GM21390 (cell line): ENCODE results near the gene ZFP92.

Source experiments
- ATAC-seq: cut with Tn5 transposase; IDR thresholded peaks from one replicate; pipeline ENCODE4 v1.9.1; 2021; ENCODE audit not compliant: unreplicated experiment

The ZFP92 gene

DNA sequence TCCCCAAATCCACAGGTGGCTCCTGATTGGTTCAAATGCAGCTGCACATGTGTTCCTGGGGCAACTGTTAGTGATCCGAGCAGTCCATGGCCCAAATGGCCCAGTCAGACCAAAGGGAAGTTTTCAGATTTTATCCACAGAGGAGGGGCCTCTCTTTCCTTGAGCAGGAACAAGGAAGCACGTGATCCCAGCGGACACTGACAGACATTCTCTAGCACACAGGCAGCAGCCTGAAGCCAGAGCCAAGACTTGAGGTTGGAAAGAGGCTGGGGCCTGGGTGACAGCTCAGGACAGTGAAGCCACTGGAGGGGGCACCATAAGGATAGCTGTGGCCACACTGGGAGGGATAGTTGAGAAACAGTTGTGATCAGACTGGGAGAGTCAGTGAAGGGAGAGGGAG, 3.5 kb upstream of the ZFP92 start:
- no peak for ATAC-seq

GRCh38 chrX:153408221-153408721, 3.0 kb upstream of the ZFP92 start:
- ATAC-seq: no peak

- no peak for ATAC-seq
Measured at GRCh38 chrX:153408871-153409351, 2.4 kb upstream of the ZFP92 start.

GRCh38 chrX:153409414-153410101, 1.7 kb upstream of the ZFP92 start:
- no peak for ATAC-seq

- no peak for ATAC-seq
Measured at GRCh38 chrX:153410373-153410772, 899 bp upstream of the ZFP92 start.

DNA sequence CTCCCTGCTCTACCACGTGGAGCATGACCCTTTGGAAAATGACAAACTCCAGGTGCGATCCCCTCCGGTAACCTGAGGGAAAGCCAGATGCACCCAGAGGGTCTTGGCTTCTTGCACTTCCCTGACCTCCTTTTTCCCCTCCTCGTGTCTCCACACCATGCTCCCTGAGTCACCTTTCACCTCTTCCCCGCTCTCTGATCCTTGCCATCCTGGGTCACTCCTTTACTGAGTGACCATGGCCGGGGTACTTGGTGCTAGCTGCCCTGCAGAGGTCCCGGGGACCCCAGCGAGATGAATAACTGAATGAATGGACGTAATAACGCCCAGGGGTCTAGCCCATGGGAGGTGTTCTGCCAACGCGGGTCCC, 401 bp upstream of the ZFP92 start:
- ATAC-seq: no peak

DNA sequence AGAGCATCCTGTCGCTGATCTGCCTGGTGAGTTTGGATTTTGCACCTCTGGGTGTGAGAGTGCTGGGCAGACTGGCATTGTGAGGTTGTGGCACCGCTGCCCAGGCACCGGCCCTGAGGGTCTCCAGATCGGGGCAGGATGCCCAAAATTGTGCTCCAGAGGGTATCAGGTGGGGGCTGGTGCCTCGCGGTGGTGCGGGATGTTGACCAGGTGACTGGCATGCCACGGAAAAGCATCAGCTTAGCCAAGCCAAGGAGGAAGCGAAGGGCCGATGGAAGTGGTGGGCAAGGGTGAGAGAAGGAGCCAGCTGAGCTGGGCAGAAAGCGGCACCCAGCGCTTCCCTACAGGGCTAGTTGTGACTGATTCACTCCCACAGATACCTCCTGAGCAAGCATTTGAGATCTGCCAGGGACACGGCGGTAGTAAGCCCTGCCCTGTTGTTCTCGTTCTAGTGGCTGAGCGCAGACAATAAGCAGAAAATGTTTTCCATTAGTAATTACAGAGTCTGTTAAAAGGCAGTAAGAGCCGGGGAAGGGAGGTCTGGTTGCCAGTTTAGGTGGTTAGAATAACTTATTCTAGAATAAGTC, 809 bp downstream of the ZFP92 start:
- ATAC-seq: no peak

- ATAC-seq: no peak
Measured at GRCh38 chrX:153412746-153413720, 1.8 kb downstream of the ZFP92 start.

GRCh38 chrX:153413731-153414130, 2.5 kb downstream of the ZFP92 start:
- no peak for ATAC-seq

DNA sequence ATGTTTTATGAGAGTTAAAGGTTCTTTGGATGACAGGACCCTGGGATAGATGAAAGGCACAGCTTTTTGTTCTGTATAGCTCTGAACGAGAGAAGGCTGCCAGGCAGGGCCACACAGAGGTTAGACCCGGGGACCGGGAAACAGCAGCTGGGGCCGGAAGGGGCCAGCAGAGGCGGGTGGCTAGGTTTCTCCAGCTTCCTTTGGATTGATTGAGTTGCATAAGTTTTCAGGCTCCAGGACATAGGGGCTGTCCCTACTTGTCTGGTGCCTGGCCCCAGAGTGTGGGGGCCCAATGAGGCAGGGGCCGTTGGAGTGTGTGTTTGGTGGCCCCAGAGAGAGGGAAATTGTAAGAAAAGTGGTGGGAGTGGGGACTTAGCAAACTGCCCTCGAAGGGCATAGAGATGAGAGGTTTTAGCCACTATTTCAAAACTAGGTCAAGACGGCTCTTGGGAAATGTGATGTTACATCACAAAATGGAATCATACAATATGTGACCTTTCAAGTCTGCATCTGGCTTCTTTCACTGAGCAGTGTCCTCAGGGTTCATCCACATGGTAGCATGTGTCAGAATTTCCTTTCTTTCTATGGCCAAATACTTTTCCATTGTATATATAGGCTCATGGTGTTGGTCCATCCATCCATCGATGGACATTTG, 3.7 kb downstream of the ZFP92 start:
- no peak for ATAC-seq

DNA sequence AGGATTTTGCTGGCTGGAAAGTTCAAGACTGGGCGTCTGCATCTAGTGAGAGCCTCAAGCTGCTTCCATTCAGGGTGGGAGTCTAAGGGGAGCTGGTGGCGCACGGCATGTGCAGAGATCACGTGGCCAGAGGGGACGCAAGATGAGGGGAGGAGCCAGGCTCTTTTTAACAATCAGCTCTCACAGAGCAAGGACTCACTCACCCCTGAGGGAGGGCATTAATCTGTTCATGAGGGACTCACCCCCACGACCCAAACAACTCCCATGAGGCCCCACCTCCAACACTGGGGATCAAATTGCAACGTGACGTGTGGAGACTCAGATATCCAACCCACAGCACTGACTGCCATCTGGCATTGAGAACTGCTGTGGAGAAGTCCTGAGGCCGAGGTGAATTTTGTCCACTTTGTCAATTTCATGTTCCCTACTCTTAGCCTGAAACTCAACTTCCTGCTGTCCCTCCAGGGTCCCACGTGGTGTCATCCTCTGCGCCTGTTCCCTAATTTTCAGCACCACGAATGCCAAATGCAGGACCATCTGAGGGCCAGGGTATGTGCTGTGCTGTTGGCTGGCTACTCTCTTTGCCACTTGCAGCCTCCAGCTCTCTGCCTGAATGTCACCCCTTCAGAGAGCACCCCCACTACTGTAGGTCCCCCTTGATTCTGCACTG, 5.6 kb downstream of the ZFP92 start:
- ATAC-seq: no peak

- ATAC-seq: no peak
Measured at GRCh38 chrX:153417637-153418036, 6.4 kb downstream of the ZFP92 start.

DNA sequence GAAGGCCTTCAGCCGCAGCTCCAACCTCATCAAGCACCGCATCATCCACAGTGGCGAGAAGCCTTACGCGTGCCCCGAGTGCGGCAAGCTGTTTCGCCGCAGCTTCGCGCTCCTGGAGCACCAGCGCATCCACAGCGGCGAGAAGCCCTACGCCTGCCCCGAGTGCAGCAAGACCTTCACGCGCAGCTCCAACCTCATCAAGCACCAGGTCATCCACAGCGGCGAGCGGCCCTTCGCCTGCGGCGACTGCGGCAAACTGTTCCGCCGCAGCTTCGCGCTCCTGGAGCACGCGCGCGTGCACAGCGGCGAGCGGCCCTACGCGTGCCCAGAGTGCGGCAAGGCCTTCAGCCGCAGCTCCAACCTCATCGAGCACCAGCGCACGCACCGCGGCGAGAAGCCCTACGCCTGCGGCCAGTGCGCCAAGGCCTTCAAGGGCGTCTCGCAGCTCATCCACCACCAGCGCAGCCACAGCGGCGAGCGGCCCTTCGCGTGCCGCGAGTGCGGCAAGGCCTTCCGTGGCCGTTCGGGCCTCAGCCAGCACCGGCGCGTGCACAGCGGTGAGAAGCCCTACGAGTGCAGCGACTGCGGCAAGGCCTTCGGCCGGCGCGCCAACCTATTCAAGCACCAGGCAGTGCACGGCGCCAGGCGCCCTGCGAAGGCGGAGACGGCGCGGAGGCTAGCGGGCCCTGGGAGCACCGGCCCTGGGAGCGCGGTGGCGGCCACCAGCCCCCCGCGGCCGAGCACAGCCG, 9.8 kb downstream of the ZFP92 start:
- ATAC-seq: no peak

DNA sequence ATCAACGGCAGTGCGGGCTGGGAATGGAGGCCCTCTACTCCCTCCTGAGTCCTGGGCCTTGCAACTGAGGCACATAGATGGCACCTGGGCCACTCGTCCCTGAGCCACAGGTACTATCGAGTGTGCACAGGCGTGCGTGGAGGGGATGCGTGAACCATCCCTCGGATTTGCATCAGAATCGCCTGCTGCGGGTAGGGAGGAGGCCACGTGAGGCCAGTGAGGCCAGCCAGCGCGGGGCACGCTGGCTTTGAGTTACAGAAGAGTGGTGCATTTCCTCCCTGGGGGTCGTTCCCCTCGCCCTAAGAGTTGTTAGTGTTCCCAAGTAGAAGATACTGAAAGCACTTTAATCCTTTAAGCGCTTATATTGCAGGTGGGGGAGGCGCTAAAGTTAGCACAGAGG, 10.6 kb downstream of the ZFP92 start:
- no peak for ATAC-seq

GRCh38 chrX:153423652-153424051, 12.4 kb downstream of the ZFP92 start:
- ATAC-seq: no peak

DNA sequence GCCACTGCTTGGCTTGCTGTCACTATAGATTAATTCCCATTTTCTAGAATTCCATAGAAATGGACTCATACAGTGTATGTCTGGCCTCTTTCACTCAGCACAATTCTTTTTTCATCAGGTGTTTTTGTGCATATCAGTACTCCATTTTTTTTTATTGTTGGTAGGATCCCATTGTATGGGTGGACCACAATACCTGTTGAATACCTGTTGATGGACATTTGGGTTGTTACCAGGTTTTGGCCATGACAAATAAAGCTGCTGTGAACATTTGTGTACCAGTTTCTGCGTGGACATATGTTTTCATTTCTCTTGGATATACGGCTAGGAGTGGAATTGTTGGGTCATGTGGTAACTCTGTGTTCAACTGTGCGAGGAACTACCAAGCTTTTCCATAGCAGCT, 14.9 kb downstream of the ZFP92 start:
- no peak for ATAC-seq

- ATAC-seq: no peak
Measured at GRCh38 chrX:153430796-153431195, 19.5 kb downstream of the ZFP92 start.

DNA sequence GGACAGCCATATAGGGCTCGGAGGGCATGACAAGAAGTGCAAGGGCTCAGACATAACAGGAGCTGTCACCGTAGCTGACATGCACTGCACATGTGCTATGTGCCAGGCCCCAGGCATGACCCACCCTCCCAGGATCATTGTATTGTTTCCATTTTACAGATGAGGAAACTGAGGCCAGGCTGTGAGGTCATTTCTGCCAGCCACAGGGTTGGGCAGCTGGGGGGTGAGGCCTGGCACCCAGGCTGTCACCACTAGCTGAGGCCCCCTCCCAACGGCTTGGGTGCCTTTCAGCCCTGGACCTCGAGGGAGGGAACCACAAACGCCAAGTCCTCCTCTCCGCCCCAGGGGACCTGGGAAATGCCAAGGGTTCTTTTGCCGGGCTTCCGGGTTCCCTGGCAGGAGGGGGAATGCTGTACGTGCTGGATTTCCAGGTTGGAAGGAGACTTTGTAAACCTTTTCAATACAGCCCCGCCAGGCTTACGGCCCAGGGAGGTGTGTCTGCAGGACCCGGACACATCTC, 21.9 kb downstream of the ZFP92 start:
- ATAC-seq: no peak

DNA sequence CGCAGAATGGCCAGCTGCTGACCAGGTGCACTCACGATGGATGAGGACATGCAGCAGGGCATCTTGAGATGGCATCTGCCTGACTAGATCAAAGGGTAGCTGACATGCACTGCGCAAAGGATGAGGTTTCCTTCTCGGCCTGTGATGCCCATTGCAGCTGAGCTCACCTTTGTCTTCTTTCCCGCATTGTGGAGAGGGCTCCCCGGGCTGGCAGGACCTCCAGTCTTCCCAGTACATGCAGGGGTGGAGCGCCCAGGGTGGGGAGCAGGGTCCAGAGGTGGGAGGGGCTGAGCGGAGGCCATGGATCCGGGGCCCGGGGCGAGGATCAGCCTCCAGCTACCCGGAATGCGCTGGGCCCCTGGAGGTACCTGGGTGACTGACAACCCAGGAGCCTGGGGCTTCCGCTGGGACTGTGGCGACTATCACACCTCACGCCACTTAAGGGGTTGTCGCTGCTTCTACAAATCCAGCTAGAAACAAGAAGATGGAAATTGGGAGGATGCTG, 22.6 kb downstream of the ZFP92 start:
- ATAC-seq: no peak
